Glutamatergic neuron (in vitro differentiated cells): ENCODE data around the gene DAGLA. TPM values are rescaled to one million over a fixed set of nuclear protein-coding genes. Genes with fewer than 3 reads are reported as not detected.

Experiments used
- DNase-seq: peaks from one replicate; pipeline ENCODE4 v3.0.0; 2022
- H3K27ac Mint-ChIP-seq: one replicate; pipeline ENCODE4 v1.8.0; 2020; ENCODE audit warnings: mild to moderate bottlenecking, mixed read lengths, inconsistent platforms; ENCODE audit not compliant: unreplicated experiment
- H3K27me3 Mint-ChIP-seq: one replicate; pipeline ENCODE4 v1.8.0; 2020; ENCODE audit warnings: mild to moderate bottlenecking, moderate library complexity, mixed read lengths, inconsistent platforms; ENCODE audit not compliant: unreplicated experiment
- H3K36me3 Mint-ChIP-seq: one replicate; pipeline ENCODE4 v1.8.0; 2020; ENCODE audit warnings: mild to moderate bottlenecking, mixed read lengths, inconsistent platforms; ENCODE audit not compliant: unreplicated experiment
- H3K4me1 Mint-ChIP-seq: one replicate; pipeline ENCODE4 v1.8.0; 2020; ENCODE audit warnings: mild to moderate bottlenecking, low read depth, mixed read lengths, inconsistent platforms; ENCODE audit not compliant: unreplicated experiment
- H3K4me3 Mint-ChIP-seq: one replicate; pipeline ENCODE4 v1.8.0; 2020; ENCODE audit warnings: mild to moderate bottlenecking, mixed read lengths, inconsistent platforms; ENCODE audit not compliant: unreplicated experiment
- H3K9me3 Mint-ChIP-seq: one replicate; pipeline ENCODE4 v1.8.0; 2020; ENCODE audit warnings: mild to moderate bottlenecking, moderate library complexity, mixed read lengths, inconsistent platforms; ENCODE audit not compliant: unreplicated experiment
- total RNA-seq: library from RNA; stranded (reverse); fragmentation: NEBNext Ultra II Directional; extraction: Animal tissue kit (Norgen Biotek cat#: 25700); gene quantifications from one replicate; pipeline ENCODE4 v1.2.1, GENCODE V29; 2021; ENCODE audit not compliant: unreplicated experiment
- TF ChIP-seq, protein P1 (sequence below): fragments of 200-600 bp; sonication (generic); IDR thresholded peaks from one replicate; pipeline ENCODE4 v1.5.0; 2021; ENCODE audit not compliant: partially characterized antibody, unreplicated experiment

DAGLA gene
- total RNA-seq, 1 donor from 2014 or later = 9.6 TPM

- H3K9me3 Mint-ChIP-seq = peaks cover 3% of the 10 kb centered on the region
- peaks cover 39% of the 10 kb centered on the region for H3K4me1 Mint-ChIP-seq
- DNase-seq = no peak
- no peaks in the 10 kb centered on the region for H3K36me3 Mint-ChIP-seq
- H3K27ac Mint-ChIP-seq = peak overlapping the region; percentile 62
- no peaks in the 10 kb centered on the region for H3K27me3 Mint-ChIP-seq
- TF ChIP-seq, protein P1, sequence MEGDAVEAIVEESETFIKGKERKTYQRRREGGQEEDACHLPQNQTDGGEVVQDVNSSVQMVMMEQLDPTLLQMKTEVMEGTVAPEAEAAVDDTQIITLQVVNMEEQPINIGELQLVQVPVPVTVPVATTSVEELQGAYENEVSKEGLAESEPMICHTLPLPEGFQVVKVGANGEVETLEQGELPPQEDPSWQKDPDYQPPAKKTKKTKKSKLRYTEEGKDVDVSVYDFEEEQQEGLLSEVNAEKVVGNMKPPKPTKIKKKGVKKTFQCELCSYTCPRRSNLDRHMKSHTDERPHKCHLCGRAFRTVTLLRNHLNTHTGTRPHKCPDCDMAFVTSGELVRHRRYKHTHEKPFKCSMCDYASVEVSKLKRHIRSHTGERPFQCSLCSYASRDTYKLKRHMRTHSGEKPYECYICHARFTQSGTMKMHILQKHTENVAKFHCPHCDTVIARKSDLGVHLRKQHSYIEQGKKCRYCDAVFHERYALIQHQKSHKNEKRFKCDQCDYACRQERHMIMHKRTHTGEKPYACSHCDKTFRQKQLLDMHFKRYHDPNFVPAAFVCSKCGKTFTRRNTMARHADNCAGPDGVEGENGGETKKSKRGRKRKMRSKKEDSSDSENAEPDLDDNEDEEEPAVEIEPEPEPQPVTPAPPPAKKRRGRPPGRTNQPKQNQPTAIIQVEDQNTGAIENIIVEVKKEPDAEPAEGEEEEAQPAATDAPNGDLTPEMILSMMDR = no peak
- no peak overlapping the region for H3K4me3 Mint-ChIP-seq
Measured at GRCh38 chr11:61716478-61717285, 36.5 kb downstream of the DAGLA start.

GRCh38 chr11:61717286-61718033 is 37.3 kb downstream of the DAGLA start:
- Mint-ChIP-seq H3K4me1 (peaks cover 33% of the 10 kb centered on the region), H3K9me3 (peaks cover 3% of the 10 kb centered on the region), H3K36me3 (no peaks in the 10 kb centered on the region), H3K27ac (peak overlapping the region; percentile 62), H3K4me3 (no peak overlapping the region), H3K27me3 (no peaks in the 10 kb centered on the region)
- TF ChIP-seq, protein P1 = no peak
- no peak for DNase-seq

GRCh38 chr11:61718046-61718531 is 37.9 kb downstream of the DAGLA start:
- TF ChIP-seq, protein P1 = no peak
- DNase-seq = no peak
- no peak overlapping the region for H3K4me3 Mint-ChIP-seq
- no peaks in the 10 kb centered on the region for H3K27me3 Mint-ChIP-seq
- peaks cover 3% of the 10 kb centered on the region for H3K9me3 Mint-ChIP-seq
- H3K27ac Mint-ChIP-seq = no peak overlapping the region
- peaks cover 29% of the 10 kb centered on the region for H3K4me1 Mint-ChIP-seq
- H3K36me3 Mint-ChIP-seq = no peaks in the 10 kb centered on the region

- TF ChIP-seq, protein P1 = no peak
- H3K36me3 Mint-ChIP-seq = no peaks in the 10 kb centered on the region
- H3K27ac Mint-ChIP-seq = no peak overlapping the region
- peaks cover 26% of the 10 kb centered on the region for H3K4me1 Mint-ChIP-seq
- peak; percentile 80 for DNase-seq
- peaks cover 3% of the 10 kb centered on the region for H3K9me3 Mint-ChIP-seq
- peak overlapping the region; percentile 49 for H3K4me3 Mint-ChIP-seq
- no peaks in the 10 kb centered on the region for H3K27me3 Mint-ChIP-seq
Measured at GRCh38 chr11:61718621-61719302, 38.6 kb downstream of the DAGLA start.
